ENCODE data around the gene PEAK1.

DNA sequence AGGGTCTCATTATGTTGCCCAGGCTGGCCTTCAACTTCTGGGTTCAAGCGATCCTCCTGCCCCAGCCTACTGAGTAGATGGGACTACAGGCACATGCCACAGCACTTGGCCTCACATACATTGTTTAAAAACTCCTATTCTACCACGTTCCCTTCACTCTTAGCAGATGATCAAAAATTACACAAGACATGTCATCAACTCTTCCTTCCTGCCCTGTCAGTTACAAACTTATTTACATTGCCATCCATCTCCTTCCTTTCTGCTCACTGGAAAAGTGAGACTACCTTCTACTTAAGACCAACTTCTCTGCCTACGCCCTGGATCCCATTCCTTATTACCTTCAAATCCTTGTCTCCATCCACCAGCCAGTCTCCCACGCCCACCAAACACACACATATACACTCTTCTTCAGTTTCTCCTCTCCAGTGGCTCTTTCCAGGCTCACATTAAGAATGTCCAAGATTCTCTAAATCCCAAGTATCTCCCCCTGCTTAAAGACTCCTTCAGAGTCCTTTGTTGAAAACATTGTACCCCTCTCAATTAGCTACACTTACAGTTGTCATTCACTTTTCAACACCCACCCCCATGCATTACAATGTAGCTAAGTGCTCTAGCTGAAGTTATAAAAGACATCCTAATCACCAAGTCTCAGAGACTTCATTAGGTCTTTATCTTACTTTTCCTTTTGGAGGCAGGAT lies 4.3 kb downstream of the PEAK1 start:
- TF ChIP-seq, protein P1, sequence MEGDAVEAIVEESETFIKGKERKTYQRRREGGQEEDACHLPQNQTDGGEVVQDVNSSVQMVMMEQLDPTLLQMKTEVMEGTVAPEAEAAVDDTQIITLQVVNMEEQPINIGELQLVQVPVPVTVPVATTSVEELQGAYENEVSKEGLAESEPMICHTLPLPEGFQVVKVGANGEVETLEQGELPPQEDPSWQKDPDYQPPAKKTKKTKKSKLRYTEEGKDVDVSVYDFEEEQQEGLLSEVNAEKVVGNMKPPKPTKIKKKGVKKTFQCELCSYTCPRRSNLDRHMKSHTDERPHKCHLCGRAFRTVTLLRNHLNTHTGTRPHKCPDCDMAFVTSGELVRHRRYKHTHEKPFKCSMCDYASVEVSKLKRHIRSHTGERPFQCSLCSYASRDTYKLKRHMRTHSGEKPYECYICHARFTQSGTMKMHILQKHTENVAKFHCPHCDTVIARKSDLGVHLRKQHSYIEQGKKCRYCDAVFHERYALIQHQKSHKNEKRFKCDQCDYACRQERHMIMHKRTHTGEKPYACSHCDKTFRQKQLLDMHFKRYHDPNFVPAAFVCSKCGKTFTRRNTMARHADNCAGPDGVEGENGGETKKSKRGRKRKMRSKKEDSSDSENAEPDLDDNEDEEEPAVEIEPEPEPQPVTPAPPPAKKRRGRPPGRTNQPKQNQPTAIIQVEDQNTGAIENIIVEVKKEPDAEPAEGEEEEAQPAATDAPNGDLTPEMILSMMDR (IDR thresholded peaks at IDR 0.05) = no peak
- TF ChIP-seq POLR2A (IDR thresholded peaks at IDR 0.05) = no peak
- TF ChIP-seq POLR2AphosphoS5 (IDR thresholded peaks at IDR 0.05; ENCODE audit: insufficient read depth in 1 of 2, low read depth in 1 of 2) = no peak

Data from vagina (tissue), 2 donors.